Colonic mucosa (tissue), 4 donors: Measurements from ENCODE around the gene KRT39. TPM values are rescaled to one million over a fixed set of nuclear protein-coding genes. Genes with fewer than 3 reads are reported as not detected.

Source experiments
- DNase-seq: peaks from one replicate; pipeline ENCODE4 v3.0.0-alpha.2; 2020
- H3K27ac ChIP-seq: fragments of 200-600 bp; one replicate; pipeline ENCODE4 v1.8.0; 2021
- H3K27me3 ChIP-seq: fragments of 200-600 bp; one replicate; pipeline ENCODE4 v1.8.0; 2021
- H3K36me3 ChIP-seq: fragments of 200-600 bp; one replicate; pipeline ENCODE4 v1.8.0; 2021
- H3K4me1 ChIP-seq: fragments of 200-600 bp; one replicate; pipeline ENCODE4 v1.8.0; 2021; ENCODE audit warnings: mild to moderate bottlenecking
- H3K4me3 ChIP-seq: fragments of 200-600 bp; one replicate; pipeline ENCODE4 v1.8.0; 2021
- H3K9ac ChIP-seq, 2 donors: one replicate each; pipeline ENCODE4 v1.7.0; 2013; ENCODE audit warnings: control low read depth in 2 of 2, low read depth in 2 of 2, low read length in 2 of 2
- H3K9me3 ChIP-seq: fragments of 200-600 bp; one replicate; pipeline ENCODE4 v1.8.0; 2021
- CTCF ChIP-seq: fragments of 200-600 bp; IDR thresholded peaks from one replicate; pipeline ENCODE4 v1.8.0; 2022; ENCODE audit warnings: antibody characterized with exemption, mild to moderate bottlenecking
- intact Hi-C: fragments of 100-400 bp; cut with DNase I; formaldehyde crosslinking; loops from one replicate; pipeline ENCODE4 v1.14.1; 2022
- total RNA-seq, 2 donors: library from RNA; stranded (reverse); fragmentation: NEBNext Ultra II Directional in 1 of 2; extraction: Animal tissue kit (Norgen Biotek cat#: 25700) in 1 of 2; gene quantifications; one replicate each; pipeline ENCODE4 v1.2.1, GENCODE V29; 2021
- donor health status: healthy.
- donor health status: DM: no; HTN: no; CAD: no.
- donor health status: DM: no; HTN: no; CAD: no.

The KRT39 gene
- total RNA-seq, 2 donors from 2014 or later: not detected

- no peak overlapping the region for H3K27ac ChIP-seq
- no peaks in the 10 kb centered on the region for H3K27me3 ChIP-seq
- H3K9ac ChIP-seq: no peak overlapping the region
- intact Hi-C loops: no loop called here
- no peak overlapping the region for H3K4me3 ChIP-seq
- no peaks in the 10 kb centered on the region for H3K9me3 ChIP-seq
- DNase-seq: no peak
- no peaks in the 10 kb centered on the region for H3K36me3 ChIP-seq
- H3K4me1 ChIP-seq: no peaks in the 10 kb centered on the region
- TF ChIP-seq CTCF: no peak
Measured at GRCh38 chr17:41010441-41010840, 43.7 kb upstream of the KRT39 start.

DNA sequence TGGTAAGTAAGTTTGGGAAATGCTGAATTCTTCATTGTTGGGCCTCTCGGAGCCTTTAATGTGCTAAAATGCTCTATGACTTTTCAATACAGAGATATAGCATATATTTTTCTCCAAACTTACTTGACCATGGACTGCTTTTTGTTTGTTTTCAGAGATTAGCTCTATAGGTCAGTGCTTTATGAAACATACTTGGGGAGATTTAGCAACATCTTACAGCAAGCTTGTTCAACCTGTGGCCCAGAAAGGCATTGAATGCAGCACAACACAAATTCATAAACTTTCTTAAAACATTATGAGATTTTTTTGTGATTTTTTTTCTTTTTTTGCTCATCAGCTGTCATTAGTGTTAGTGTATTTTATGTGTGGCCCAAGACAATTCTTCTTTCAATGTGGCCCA, 43.2 kb upstream of the KRT39 start:
- intact Hi-C loops: no loop called here

DNA sequence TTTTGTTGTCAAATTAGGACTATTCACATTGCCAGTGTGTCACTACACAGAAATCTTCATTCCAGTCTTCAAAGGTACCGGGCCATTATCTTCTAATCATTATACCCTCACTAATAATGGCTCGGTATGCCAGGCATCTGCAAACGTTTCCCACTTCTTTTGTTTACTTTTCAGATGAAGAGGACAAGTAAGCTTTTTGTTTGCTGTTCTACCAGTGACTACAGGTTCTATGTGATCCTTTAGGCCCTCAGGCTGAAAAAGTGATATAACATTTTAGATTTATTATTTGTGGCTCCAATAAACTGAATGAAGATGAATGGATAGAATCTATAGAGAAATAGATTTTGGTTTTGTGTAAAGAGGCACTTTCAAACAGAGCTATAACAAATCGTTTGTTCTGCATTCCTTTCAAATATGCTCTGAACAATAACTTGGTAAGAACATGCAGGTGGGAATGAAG, 42.6 kb upstream of the KRT39 start:
- no peak for DNase-seq
- H3K27me3 ChIP-seq: no peaks in the 10 kb centered on the region
- TF ChIP-seq CTCF: no peak
- H3K9me3 ChIP-seq: no peaks in the 10 kb centered on the region
- intact Hi-C loops: no loop called here
- H3K4me3 ChIP-seq: no peak overlapping the region
- H3K36me3 ChIP-seq: no peaks in the 10 kb centered on the region
- no peak overlapping the region for H3K27ac ChIP-seq
- no peak overlapping the region for H3K9ac ChIP-seq
- no peaks in the 10 kb centered on the region for H3K4me1 ChIP-seq

More for the DNA sequence above, 43.2 kb upstream of the KRT39 start:
- H3K27me3 ChIP-seq: no peaks in the 10 kb centered on the region
- no peaks in the 10 kb centered on the region for H3K36me3 ChIP-seq
- no peaks in the 10 kb centered on the region for H3K4me1 ChIP-seq
- no peak for TF ChIP-seq CTCF
- no peak overlapping the region for H3K9ac ChIP-seq
- no peak overlapping the region for H3K27ac ChIP-seq
- no peak overlapping the region for H3K4me3 ChIP-seq
- no peak for DNase-seq
- no peaks in the 10 kb centered on the region for H3K9me3 ChIP-seq

DNA sequence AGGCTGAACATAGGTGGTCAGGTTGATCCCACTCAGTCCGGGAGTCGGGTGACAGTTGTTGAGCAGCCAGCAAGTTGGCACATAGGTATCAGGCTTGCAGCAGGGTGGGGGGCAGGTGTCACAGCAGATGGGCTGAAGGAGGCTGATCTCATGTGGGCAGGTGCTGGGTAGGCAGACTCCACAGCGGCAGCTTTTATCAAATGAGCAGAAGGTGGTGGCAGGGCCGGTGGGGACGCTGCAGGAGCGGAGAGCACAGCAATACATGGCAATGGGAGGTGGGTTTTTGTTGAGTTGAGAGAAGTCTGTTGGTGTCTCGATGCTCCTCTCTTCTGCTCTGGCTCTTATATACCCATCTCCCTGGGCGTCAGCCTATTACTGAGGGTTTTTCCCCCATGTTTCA, 42.1 kb upstream of the KRT39 start, which contains the start of gene KRTAP3-1:
Gene KRTAP3-1, minus strand, starts transcription at position 318 of the 400 bp plus-strand sequence. Its CDS starts 54 bp downstream, at position 264.
- H3K9me3 ChIP-seq: no peaks in the 10 kb centered on the region
- intact Hi-C loops: no loop called here
- no peak for DNase-seq
- no peak within 1 kb of the TSS for H3K9ac ChIP-seq
- H3K4me3 ChIP-seq: no peak within 1 kb of the TSS
- H3K27me3 ChIP-seq: no peaks in the 10 kb centered on the region
- TF ChIP-seq CTCF: no peak
- H3K36me3 ChIP-seq: no peaks in the 10 kb centered on the region
- no peaks in the 10 kb centered on the region for H3K4me1 ChIP-seq
- H3K27ac ChIP-seq: no peak within 1 kb of the TSS

DNA sequence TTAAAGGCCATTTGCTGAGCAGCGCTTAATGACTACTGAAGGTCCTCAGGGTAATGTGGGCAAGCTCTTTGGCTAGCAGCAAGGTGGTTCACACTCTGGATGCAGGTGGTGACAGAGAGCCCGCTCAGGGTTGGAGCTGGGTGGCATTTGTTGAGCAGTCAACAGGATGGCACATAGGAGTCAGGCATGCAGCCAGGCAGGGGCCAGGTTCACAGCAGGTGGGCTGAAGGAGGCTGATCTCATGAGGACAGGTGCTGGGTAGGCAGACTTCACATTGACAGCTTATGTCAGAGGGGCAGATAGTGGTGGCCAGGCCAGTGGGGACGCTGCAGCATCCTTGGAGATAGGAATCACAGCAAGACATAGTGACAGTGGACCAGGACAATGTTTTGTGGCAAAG, 37.6 kb upstream of the KRT39 start:
- no peak for TF ChIP-seq CTCF
- no peaks in the 10 kb centered on the region for H3K36me3 ChIP-seq
- H3K4me3 ChIP-seq: no peak overlapping the region
- H3K4me1 ChIP-seq: no peaks in the 10 kb centered on the region
- no peak for DNase-seq
- no peak overlapping the region for H3K9ac ChIP-seq
- H3K27ac ChIP-seq: no peak overlapping the region
- intact Hi-C loops: no loop called here
- H3K9me3 ChIP-seq: no peaks in the 10 kb centered on the region
- H3K27me3 ChIP-seq: no peaks in the 10 kb centered on the region
